Stomach (tissue), 9 donors: Measurements from ENCODE around the gene ASIC2. TPM values are rescaled to one million over a fixed set of nuclear protein-coding genes. Genes with fewer than 3 reads are reported as not detected.

Experiments
- DNase-seq, 2 donors: peaks; one replicate each; pipeline versions ENCODE4 v3.0.0 to v3.0.0-alpha.2; 2013 to 2019
- H3K27ac ChIP-seq, 5 donors: fragments of 200-600 bp in 4 of 5; sonication (generic) in 4 of 5; one replicate each; pipeline ENCODE4 v1.5.1; 2013 to 2019; ENCODE audit warnings: mild to moderate bottlenecking in 1 of 5, moderate library complexity in 1 of 5
- H3K27me3 ChIP-seq, 3 donors: fragments of 200-600 bp; sonication (generic); one replicate each; pipeline ENCODE4 v1.5.1; 2017 to 2019; ENCODE audit warnings: mixed run types in 1 of 3
- H3K36me3 ChIP-seq, 4 donors: fragments of 200-600 bp; sonication (generic); 1 replicate in 3 of 4; 2 replicates in 1 of 4; pipeline ENCODE4 v1.5.1; 2016 to 2019
- H3K4me1 ChIP-seq, 4 donors: fragments of 200-600 bp; sonication (generic); one replicate each; pipeline ENCODE4 v1.5.1; 2016 to 2019
- H3K4me3 ChIP-seq, 4 donors: fragments of 200-600 bp; sonication (generic) in 3 of 4; one replicate each; pipeline ENCODE4 v1.5.1; 2016 to 2019; ENCODE audit warnings: mild to moderate bottlenecking in 1 of 4
- H3K9me3 ChIP-seq, 4 donors: fragments of 200-600 bp; sonication (generic); one replicate each; pipeline ENCODE4 v1.5.1; 2016 to 2019
- EP300 ChIP-seq: sonication (generic); formaldehyde crosslinking; IDR thresholded peaks from one replicate; pipeline ENCODE4 v1.6.1; 2017; ENCODE audit warnings: antibody characterized with exemption
- POLR2A ChIP-seq, 4 donors: fragments of 450-650 bp; IDR thresholded peaks; one replicate each; pipeline ENCODE4 v1.6.1; 2016; ENCODE audit warnings: antibody characterized with exemption in 4 of 4, control low read depth in 2 of 4, mild to moderate bottlenecking in 1 of 4, moderate library complexity in 1 of 4
- POLR2AphosphoS5 ChIP-seq, 3 donors: sonication (generic); formaldehyde crosslinking; IDR thresholded peaks; one replicate each; pipeline ENCODE4 v1.6.1; 2016; ENCODE audit warnings: antibody characterized with exemption in 3 of 3
- WGBS, 5 donors: extraction: QIAGEN DNeasy Blood & Tissue Kit in 3 of 5; methylation state at CpG; one replicate each; pipeline versions ENCODE4 v1.1.5 to v1.1.7; 2013 to 2018; 5-methylcytosine and 5-hydroxymethylcytosine counted together
- intact Hi-C: fragments of 100-400 bp; cut with DNase I; formaldehyde crosslinking; loops from one replicate; pipeline ENCODE4 v1.15.1; 2023; ENCODE audit warnings: low total_unique reads
- polyA plus RNA-seq, 3 donors: library from polyadenylated mRNA; stranded (reverse); fragments of 200-250 nt; gene quantifications; one replicate each; pipeline ENCODE4 v1.2.3, GENCODE V29; 2013
- total RNA-seq, 5 donors: library from RNA; depleted of rRNA; stranded (reverse); fragments of >200 nt; gene quantifications; one replicate each; pipeline versions ENCODE4 v1.1.0 to v1.2.3, GENCODE V29; 2014 to 2016
- TF ChIP-seq, protein P1 (sequence below), 7 experiments: fragments of 450-650 bp in 4 of 7; fragments of 200-600 bp in 3 of 7; sonication (generic) in 3 of 7; IDR thresholded peaks; one replicate each; pipeline ENCODE4 v1.5.1; 2016 to 2019; ENCODE audit warnings: antibody characterized with exemption in 7 of 7, control low read depth in 2 of 7, mild to moderate bottlenecking in 1 of 7
- donor health status: healthy with polysubstance abuse.
- donor health status: Bipolar disorder and iron deficiency.
- donor health status: healthy.

Gene ASIC2
- total and polyA plus RNA-seq, 8 donors, result 0.13 to 0.18 TPM; not detected in 6

DNA sequence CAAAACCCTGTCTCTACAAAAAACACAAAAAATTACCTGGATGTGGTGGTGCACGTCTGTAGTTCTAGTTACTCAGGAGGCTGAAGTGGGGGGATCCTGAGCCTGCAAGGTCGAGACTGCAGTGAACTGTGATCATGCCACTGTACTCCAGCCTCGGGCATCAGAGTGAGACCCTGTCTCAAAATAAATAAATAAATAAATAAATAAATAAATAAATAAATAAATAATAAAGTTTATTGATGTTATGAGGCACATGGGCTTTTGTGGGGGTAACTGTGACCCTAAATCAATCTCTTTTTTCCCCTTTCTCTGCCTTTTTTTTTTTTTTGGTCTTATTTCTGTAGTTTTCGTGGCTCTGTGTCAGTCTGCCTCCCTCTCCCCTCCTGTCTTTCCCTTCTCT is 4.5 kb upstream of the ASIC2 start:
- no peak for DNase-seq
- TF ChIP-seq EP300 (no peak), POLR2A (IDR thresholded peaks at IDR 0.05) (no peak), POLR2AphosphoS5 (IDR thresholded peaks at IDR 0.05) (no peak)
- TF ChIP-seq, protein P1, sequence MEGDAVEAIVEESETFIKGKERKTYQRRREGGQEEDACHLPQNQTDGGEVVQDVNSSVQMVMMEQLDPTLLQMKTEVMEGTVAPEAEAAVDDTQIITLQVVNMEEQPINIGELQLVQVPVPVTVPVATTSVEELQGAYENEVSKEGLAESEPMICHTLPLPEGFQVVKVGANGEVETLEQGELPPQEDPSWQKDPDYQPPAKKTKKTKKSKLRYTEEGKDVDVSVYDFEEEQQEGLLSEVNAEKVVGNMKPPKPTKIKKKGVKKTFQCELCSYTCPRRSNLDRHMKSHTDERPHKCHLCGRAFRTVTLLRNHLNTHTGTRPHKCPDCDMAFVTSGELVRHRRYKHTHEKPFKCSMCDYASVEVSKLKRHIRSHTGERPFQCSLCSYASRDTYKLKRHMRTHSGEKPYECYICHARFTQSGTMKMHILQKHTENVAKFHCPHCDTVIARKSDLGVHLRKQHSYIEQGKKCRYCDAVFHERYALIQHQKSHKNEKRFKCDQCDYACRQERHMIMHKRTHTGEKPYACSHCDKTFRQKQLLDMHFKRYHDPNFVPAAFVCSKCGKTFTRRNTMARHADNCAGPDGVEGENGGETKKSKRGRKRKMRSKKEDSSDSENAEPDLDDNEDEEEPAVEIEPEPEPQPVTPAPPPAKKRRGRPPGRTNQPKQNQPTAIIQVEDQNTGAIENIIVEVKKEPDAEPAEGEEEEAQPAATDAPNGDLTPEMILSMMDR (IDR thresholded peaks at IDR 0.05), result no peak
- H3K27ac ChIP-seq, result no peak overlapping the region
- 80 to 91% (median 86%) methylated on average over 4 of the region's 4 CpGs for WGBS, 5 donors
- no peak overlapping the region for H3K4me3 ChIP-seq
- H3K4me1 ChIP-seq, result peaks cover 7 to 10% (median 8%) of the 10 kb centered on the region in 4 donors
- no peaks in the 10 kb centered on the region for H3K36me3 ChIP-seq
- peaks cover 0 to 8% (median 6%) of the 10 kb centered on the region in 4 donors for H3K9me3 ChIP-seq
- intact Hi-C loops, result no loop called here
- peaks cover 3 to 61% (median 26%) of the 10 kb centered on the region in 3 donors for H3K27me3 ChIP-seq

DNA sequence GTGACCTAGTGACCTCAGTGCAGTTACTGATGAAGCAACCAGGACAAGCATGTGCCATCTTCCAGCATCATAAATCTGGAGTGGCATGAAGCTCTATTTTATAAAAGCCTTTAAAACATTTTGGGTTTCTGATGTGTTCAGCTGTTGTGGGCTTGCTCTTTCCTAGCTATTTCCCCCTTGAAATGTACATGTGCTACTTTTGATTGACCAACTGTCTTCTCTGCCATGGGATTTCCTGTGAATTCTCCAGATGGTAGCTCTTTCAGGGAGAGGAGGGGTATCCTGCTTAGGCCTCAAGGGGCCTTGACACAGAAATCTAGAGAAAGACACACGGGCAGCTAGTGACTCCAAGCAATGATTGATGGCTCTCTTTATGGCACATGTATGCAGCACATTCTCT is 1.9 kb upstream of the ASIC2 start:
- Histone ChIP-seq H3K27me3 (peaks cover 11 to 70% (median 50%) of the 10 kb centered on the region in 3 donors), H3K36me3 (no peaks in the 10 kb centered on the region), H3K27ac (no peak overlapping the region), H3K4me3 (no peak overlapping the region), H3K9me3 (peaks cover 0 to 8% (median 6%) of the 10 kb centered on the region in 4 donors), H3K4me1 (peaks cover 19 to 24% (median 22%) of the 10 kb centered on the region in 4 donors)
- intact Hi-C loops, result no loop called here
- 23 to 42% (median 32%) methylated on average over 1 of the region's 1 CpG for WGBS, 5 donors
- no peak for DNase-seq
- TF ChIP-seq EP300 (no peak), POLR2A (IDR thresholded peaks at IDR 0.05) (no peak), POLR2AphosphoS5 (IDR thresholded peaks at IDR 0.05) (no peak)
- TF ChIP-seq, protein P1 (IDR thresholded peaks at IDR 0.05), result no peak

DNA sequence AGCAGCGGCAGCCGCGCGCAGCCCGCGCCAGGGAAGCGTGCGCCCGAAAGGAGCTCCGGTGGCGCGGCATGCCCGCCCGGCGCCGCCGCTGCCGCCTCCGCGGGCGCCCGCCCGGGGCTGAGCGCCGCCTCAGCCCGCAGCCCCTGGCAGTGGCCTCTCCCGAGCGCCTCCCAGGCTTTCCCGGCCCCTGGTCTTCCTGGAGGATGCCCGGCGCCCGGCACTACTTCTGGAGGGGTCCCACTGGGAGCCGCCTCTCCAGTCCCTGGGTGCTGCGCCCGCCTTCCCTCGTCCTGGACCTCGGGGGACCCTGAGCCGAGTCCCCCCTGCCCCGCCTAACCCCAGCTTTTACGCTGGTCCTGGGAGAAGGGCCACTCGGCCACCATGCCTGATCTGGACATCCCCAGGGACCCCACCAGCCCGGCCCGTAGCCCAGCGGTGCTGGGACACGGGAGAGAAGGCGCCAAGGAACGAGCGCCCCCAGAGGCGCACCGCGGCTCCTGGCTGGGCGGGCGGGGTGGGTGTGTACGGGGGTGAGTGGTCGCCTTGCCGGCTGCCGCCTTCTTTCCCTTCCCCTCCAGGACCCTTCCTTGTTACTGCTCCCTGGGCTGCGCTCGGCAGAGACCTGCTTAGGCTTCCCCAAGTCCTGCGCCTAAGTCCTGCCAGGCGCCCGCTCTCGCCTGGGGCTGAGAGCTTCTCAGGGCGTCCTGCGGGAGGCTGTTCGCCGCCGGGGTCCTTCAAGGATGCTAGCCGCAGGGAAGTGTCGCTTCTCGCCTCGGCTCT is 704 bp downstream of the ASIC2 start:
- H3K4me3 ChIP-seq, result peak overlapping the region; percentile 21 to 50 (median 36)
- H3K9me3 ChIP-seq, result no peaks in the 10 kb centered on the region
- H3K27ac ChIP-seq, result no peak overlapping the region
- peak in 1 of 2 donors; percentile 52 for DNase-seq
- TF ChIP-seq, protein P1 (IDR thresholded peaks at IDR 0.05), result no peak
- TF ChIP-seq EP300 (no peak), POLR2AphosphoS5 (IDR thresholded peaks at IDR 0.05) (no peak), POLR2A (IDR thresholded peaks at IDR 0.05) (no peak)
- peaks cover 11 to 93% (median 50%) of the 10 kb centered on the region in 3 donors for H3K27me3 ChIP-seq
- H3K4me1 ChIP-seq, result peaks cover 19 to 24% (median 22%) of the 10 kb centered on the region in 4 donors
- H3K36me3 ChIP-seq, result no peaks in the 10 kb centered on the region
- intact Hi-C loops, result no loop called here
- WGBS, 5 donors, result 1 to 2% (median 2%) methylated on average over 10 to 71 of the region's 72 CpGs

DNA sequence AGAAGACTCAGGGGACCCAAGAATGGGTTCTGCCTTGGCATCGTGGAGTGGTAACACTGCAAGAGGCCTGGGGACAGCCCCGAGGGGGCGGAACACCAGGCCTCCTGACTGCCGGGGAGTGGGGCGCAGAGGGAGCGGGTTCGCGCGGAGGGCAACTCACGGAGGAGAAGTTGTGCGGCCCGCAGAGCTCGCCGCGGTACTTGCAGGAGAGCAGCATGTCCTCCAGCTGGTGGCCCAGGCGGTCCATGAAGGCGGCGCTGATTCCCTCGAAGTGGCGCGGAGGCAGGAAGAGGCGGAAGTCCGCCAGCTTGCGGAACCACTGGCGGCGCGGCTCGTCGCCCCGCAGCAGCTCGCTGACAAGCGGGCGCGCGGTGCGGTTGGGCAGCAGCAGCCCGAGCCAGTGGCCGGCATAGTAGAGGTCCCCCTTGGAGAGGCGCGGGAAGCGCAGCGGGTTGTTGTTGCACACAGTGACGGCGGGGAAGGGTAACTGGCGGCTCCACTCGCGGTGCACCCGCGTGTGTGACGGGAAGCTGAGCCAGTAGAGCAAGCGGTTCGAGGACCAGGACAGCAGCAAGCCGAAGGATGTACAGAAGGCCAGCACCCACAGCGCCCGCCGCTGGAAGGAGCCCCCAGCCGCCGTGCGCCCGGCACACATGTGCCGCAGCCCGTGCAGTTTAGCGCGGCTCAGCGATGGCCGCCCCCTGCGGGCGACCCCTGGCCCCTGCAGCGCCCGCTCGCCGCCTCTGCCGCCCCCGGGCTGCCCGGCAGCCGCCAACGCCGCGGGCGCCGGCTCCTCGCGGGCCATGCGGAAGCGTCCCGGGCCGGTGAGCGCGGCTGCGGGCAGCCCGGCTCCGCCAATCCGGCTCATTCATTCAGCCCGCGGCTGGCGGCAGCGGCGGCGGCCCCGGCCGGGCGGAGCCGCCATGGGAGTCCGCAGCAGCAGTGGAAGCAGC is 1.6 kb downstream of the ASIC2 start:
- Histone ChIP-seq H3K27me3 (peaks cover 11 to 94% (median 47%) of the 10 kb centered on the region in 3 donors), H3K4me1 (peaks cover 19 to 24% (median 22%) of the 10 kb centered on the region in 4 donors), H3K4me3 (peak overlapping the region; percentile 21 to 50 (median 36)), H3K27ac (no peak overlapping the region), H3K9me3 (no peaks in the 10 kb centered on the region), H3K36me3 (no peaks in the 10 kb centered on the region)
- TF ChIP-seq POLR2A (IDR thresholded peaks at IDR 0.05) (no peak), POLR2AphosphoS5 (IDR thresholded peaks at IDR 0.05) (no peak)
- TF ChIP-seq, protein P1 (IDR thresholded peaks at IDR 0.05), result no peak
- WGBS, 5 donors, result 1 to 3% (median 2%) methylated on average over 33 to 104 of the region's 104 CpGs
- peak in 1 of 2 donors; percentile 60 for DNase-seq
- intact Hi-C loops, result no loop called here
